Activated T-cell treated with anti-CD3 and anti-CD28 coated beads for 24 hours (primary cell): Measurements from ENCODE around the gene NEK11.

ENCODE experiments used
- DNase-seq: peaks from one replicate; pipeline ENCODE4 v3.0.0-alpha.2; 2020; ENCODE audit warnings: low read depth

The NEK11 gene

GRCh38 chr3:131141770-131142169 lies 115.1 kb downstream of the NEK11 start:
- no peak for DNase-seq

DNA sequence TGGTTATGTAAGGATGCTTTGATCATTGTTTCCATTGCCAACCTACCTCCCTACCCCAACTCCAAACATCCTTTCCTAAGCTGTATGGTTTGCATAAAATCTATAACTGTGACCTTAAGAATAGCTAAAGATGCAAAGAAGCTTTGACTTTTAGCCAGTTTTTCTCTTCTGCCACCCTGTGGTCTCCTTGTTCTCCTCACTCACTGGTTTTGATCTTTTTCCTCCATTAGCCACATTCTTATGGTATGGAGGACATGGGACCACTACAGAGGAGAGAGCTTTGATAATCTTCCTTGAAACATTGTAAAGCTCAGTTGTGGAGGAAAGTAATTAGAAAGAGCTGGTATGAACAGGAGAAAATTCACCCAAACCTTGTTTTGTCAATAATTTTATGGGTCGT lies 115.9 kb downstream of the NEK11 start:
- DNase-seq: no peak

DNA sequence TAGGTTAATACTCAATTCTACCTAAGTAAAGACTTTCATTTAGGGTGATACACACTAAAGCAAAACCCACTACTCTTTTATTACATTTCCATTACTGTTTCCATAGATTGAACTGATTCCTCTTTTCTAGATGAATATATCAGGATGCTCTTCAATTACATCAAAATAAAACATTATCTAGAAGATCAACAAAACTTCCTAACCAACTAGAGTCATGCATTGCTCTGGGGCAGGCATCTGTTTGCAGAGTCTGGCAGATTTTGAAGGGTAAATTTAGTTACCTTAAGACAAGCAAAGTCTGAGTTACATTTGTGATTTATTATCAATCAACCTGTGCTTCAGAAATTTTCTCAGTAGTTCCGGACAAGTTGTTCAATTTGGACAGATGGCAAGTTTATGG lies 117.1 kb downstream of the NEK11 start:
- DNase-seq: no peak

DNA sequence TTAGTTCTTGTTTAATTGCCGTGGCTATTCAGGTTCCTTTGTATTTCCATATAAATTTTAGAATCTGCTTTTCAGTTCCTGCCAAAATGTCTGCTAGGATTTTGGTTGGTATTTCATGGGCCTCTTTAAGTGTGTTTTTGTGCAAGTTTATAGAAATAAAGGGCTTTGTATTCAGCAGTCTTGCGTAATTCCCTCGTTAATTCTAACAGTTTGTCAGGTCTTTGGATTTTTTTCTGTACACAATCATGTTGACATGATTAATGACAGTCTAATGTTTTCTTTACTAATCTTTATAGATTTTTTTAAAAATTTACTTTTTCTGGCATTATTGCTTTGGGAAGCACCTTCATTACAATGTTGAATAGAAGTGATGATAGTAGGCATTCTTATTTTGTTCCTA lies 120.9 kb downstream of the NEK11 start:
- DNase-seq: no peak

DNA sequence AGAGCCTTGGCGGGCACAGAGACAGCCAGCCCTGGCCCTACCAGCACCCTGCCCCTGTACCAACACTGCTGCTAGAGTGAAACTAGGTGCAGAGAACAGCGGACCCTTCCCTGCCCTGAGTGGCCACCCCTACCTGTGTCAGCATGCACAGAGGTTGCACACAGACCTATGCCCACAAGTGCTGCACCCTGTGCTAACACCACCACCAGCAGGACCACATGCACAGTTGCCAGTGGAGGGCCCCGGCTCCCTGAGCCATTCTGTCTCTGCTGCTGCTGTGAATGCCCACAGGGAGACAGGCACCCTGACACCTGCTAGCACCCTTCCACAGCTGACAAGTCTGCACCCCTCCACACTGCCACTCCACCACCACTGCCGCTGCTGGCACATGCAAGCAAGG lies 131.8 kb downstream of the NEK11 start:
- no peak for DNase-seq

DNA sequence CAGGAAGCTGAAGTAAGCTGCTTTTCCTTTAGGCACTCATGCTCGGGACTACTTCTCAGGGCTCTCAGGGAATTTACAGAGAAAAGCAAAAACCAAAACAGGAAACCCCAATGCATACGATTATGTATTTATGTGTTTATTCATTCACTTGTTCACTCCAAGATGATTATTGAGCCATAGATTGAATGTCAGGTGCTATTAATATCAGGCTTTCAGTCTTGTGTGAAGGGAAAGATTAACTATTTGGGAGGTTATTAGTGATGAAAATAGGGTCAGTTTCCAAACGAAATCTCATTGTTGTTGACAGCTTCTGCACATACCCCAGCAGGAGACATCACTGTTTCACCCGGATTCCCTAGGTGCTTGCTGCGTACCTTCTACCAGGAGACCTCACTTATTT lies 135.8 kb downstream of the NEK11 start:
- no peak for DNase-seq

- no peak for DNase-seq
These were observed 141.2 kb downstream of the NEK11 start for GRCh38 chr3:131167867-131168266.

DNA sequence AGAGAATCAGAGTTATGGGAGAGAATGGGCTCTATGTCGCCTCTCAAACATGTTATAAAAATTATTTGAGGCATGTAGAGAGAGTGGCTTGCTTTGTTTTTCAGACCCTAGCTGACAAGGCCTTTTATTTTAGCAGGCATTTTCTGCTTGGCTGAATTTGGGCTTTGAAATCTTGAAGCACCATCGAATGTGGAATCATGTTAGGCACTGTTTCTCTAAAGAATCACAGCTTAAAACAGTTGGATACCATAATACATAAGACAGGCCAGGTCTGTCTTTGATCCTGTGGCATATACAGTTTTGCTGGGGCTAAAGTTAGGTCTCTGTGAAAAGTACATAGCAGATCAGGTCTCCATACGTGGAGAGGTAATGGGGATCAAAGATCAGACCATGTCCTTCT lies 142.7 kb downstream of the NEK11 start:
- DNase-seq: no peak

DNA sequence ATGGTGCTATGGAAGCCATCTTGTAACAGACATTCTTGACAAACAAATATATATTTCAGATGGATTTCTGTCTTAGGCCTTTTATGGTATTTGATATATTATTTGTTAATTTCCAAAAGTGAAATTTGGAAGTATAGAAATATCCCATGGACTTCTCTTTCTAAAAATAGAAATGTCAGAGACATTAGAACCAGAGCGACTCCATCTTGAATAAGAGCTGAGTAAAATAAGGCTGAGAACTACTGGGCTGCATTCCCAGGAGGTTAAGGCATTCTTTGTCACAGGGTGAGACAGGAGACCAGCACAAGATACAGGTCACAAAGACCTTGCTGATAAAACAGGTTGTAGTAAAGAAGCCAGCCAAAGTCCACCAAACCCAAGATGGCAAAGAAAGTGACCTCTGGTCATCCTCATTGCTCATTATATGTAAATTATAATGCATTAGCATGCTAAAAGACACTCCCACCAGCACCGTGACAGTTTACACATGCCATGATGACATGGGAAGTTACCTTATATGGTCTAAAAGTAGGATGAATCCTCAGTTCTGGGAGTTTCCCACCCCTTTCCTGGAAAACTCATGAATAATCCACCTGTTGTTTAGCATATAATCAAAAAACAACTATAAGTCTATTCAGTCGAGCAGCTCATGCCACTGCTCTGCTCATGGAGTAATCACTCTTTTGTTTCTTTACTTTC lies 146.0 kb downstream of the NEK11 start:
- no peak for DNase-seq

DNA sequence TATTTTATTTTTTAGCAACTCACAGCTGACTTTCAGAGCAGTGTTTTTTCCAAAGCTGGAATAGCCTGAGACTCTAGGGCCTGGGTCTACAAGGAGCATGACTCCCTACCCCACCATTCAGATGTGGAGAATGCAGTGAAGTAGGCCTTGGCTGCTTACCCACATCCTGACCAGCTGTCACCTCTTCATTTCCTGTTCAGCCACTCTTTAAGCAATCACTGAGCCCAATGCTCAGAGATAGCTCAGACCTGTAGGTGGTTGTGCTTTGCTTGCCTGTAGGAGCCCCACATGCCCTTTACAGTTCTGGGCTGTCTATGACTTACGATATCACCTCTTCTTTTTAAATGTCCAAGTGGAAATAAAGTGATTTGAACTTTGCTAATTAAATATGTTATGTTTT lies 148.1 kb downstream of the NEK11 start:
- no peak for DNase-seq

DNA sequence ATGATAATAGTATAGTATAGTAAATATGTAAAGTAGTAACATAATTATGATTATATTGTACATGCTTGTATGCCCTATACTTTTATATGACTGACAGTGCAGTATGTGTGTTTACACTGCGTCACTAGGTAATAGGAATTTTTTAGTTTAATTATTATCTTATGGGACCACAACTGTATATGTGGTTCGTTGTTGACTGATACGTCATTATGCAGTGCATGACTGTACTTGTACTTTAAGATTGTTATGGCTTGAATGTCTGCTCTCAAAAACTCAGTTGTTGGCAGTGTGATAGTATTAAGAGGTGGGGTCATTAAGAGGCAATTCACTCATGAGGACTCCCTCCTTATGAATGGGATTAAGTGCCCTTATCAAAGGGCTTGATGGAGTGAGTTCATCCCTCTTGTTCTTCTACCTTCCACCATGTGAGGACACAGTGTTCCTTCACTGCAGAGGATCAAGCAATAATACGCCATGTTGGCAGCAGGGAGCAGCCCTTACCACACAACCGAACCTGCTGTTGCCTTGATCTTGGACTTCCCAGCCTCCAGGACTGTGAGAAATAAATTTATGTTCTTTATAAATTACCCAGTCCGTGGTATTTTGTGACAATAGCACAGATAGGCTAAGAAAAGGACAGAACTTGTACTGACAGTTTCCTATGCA lies 152.2 kb downstream of the NEK11 start:
- no peak for DNase-seq

DNA sequence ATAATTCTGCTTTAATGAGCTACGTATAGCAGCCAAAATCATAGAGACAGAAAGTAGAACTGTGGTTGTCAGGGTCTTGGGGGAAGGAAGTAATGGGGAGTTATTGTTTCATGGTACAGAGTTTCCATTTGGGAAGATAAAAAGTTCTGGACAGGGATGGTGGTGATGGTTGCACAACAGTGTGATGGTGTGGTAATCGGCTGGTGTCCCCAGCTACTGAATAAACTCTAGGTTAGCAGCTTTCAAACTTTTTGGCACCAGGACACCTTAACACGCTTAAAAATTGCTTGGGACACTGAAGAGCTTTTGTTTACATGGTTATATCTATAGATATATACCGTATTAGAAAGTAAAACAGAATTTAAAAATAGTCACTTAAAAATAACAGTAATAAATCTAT lies 166.0 kb downstream of the NEK11 start:
- DNase-seq: no peak

- DNase-seq: no peak
These were observed 167.1 kb downstream of the NEK11 start for GRCh38 chr3:131193641-131194238.

DNA sequence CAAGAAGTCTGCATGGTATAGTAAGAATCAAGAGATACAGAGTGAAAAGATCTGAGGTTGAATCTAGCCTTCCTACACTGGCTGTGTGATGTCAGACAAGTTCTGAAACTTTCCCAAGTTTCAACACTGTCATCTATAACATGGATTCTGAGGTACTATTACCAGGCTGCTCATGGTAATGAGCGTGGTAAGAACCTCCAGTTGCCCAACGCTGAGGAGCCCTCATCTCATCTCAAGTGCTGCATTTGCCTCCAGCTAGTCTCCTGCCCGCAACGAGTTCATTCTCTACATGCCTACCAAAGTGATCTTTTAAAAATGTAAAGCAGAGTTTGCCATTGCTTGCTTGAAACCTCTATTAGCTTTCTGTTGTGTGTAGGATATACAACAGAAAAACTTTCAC lies 168.1 kb downstream of the NEK11 start:
- no peak for DNase-seq

- no peak for DNase-seq
These were observed 174.0 kb downstream of the NEK11 start for GRCh38 chr3:131200636-131201199.

DNA sequence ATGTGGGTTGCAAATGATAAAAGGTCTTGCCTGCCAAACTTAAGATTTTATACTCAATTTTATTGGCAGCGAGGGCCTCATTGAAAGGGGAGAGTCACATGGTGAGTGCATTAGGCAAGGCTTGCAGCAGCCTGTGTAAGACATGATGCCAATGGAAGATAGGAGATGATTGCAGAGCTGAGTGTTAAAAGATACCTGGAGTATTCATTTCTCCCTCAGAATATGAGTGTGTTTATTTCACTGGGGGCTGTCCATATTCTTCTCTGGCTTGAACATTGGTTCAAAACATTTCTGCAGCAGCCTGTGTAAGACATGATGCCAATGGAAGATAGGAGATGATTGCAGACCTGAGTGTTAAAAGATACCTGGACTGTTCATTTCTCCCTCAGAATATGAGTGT lies 189.7 kb downstream of the NEK11 start:
- no peak for DNase-seq

DNA sequence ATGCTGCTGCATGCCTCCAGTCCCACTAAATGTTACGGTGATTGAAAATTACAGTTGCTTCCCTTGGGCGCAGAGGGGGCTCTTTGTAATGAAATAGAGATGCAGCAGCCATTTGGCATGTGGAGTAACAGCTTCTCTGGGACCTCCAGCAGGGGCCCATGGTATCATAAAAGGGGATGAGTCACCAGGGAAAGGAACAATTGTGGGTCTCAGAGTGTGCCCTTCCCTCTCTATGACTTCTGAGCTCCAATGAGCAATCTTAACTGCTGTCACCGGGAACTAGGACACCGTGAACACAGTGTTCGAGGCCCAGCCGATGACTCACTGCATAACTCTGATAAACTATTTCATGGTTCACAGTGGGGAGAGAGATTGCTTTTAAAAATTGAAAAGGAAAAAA lies 190.1 kb downstream of the NEK11 start:
- DNase-seq: no peak

GRCh38 chr3:131217296-131217741 lies 190.6 kb downstream of the NEK11 start:
- DNase-seq: no peak

- DNase-seq: no peak
These were observed 191.5 kb downstream of the NEK11 start for GRCh38 chr3:131218196-131218595.

DNA sequence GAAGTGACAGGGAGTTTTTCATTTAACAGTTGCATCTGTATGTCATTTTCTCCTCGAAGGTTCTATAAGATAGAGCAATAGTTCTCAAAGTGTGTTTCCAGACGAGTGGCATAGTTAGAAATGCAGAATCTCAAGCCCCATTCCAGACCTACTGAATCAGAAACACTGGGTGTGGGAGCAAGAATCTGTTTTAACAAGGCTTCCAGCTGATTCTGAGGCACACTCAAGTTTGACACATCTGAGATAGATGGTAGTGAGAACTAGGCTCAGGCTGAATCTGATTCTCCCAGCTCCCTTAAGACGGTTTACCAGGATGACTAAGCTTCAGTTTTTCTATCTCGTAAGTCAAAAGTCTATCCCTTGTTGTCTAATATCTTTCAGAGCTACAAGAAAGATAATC lies 195.1 kb downstream of the NEK11 start:
- DNase-seq: no peak

- no peak for DNase-seq
These were observed 195.9 kb downstream of the NEK11 start for GRCh38 chr3:131222599-131222998.

GRCh38 chr3:131223373-131224289 lies 197.0 kb downstream of the NEK11 start:
- DNase-seq: no peak
